AG09319 (cell line): ENCODE data around the gene KAT6B.

Source experiments
- DNase-seq: peaks from one replicate; pipeline ENCODE4 v3.0.0-alpha.2; 2010; ENCODE audit warnings: low read depth; ENCODE audit errors: extremely low read depth
- CTCF ChIP-seq: IDR thresholded peaks from 2 replicates; pipeline ENCODE4 v1.5.1; 2011; ENCODE audit warnings: low read depth, mild to moderate bottlenecking, inconsistent platforms, low read length, moderate library complexity

The KAT6B gene

GRCh38 chr10:74957285-74957961 lies 131.0 kb downstream of the KAT6B start:
- no peak for TF ChIP-seq CTCF
- DNase-seq: no peak

- no peak for DNase-seq
- TF ChIP-seq CTCF: no peak
Observed at GRCh38 chr10:74958316-74958715, 131.9 kb downstream of the KAT6B start.

- TF ChIP-seq CTCF: no peak
- DNase-seq: no peak
Observed at GRCh38 chr10:74960670-74961069, 134.3 kb downstream of the KAT6B start.

GRCh38 chr10:74962517-74962916 lies 136.1 kb downstream of the KAT6B start:
- DNase-seq: no peak
- no peak for TF ChIP-seq CTCF

- DNase-seq: no peak
- TF ChIP-seq CTCF: no peak
Observed at GRCh38 chr10:74963549-74963948, 137.1 kb downstream of the KAT6B start.

- DNase-seq: no peak
- TF ChIP-seq CTCF: no peak
Observed at GRCh38 chr10:74967911-74968666, 141.7 kb downstream of the KAT6B start.

- DNase-seq: no peak
- TF ChIP-seq CTCF: no peak
Observed at GRCh38 chr10:74968667-74969061, 142.3 kb downstream of the KAT6B start.
